K562 (cell line): ENCODE measurements around the gene ALKBH7. TPM values are rescaled to one million over a fixed set of nuclear protein-coding genes. Genes with fewer than 3 reads are reported as not detected.

Experiments used
- ATF1 ChIP-seq, 2 experiments: fragments of 450-650 bp in 1 of 2; IDR thresholded peaks; 2 replicates each; pipeline ENCODE4 v1.6.1; 2016; ENCODE audit warnings: missing compliant biosample characterization in 1 of 2, missing genetic modification characterization in 1 of 2
- ATF7 ChIP-seq: fragments of 450-650 bp; IDR thresholded peaks from 2 replicates; pipeline ENCODE4 v1.7.1; 2014; ENCODE audit warnings: mild to moderate bottlenecking, moderate library complexity
- CHD2 ChIP-seq: IDR thresholded peaks from 2 replicates; pipeline ENCODE4 v1.6.1; 2011; ENCODE audit warnings: low read depth, low read length
- ESRRA ChIP-seq: fragments of 450-650 bp; IDR thresholded peaks from 2 replicates; pipeline ENCODE4 v1.6.1; 2014; ENCODE audit warnings: low read depth, mild to moderate bottlenecking, moderate library complexity, borderline replicate concordance
- FUS ChIP-seq: fragments of 200-400 bp; formaldehyde crosslinking; optimal IDR thresholded peaks from 2 replicates; pipeline ENCODE3; 2017; ENCODE audit warnings: low read depth, low read length
- GTF2A2 ChIP-seq: IDR thresholded peaks from 2 replicates; pipeline ENCODE4 v1.6.1; 2016; ENCODE audit warnings: mild to moderate bottlenecking, missing genetic modification characterization, missing compliant biosample characterization
- KDM2B ChIP-seq: fragments of 250-450 bp; sonication (Bioruptor Pico); IDR thresholded peaks from 2 replicates; pipeline ENCODE4 v1.8.0; 2021; ENCODE audit warnings: mild to moderate bottlenecking, moderate library complexity
- KDM5B ChIP-seq: fragments of 200-600 bp; sonication (generic); IDR thresholded peaks from 2 replicates; pipeline ENCODE4 v1.6.1; 2012; ENCODE audit warnings: low read depth, mild to moderate bottlenecking, moderate library complexity, low read length, control low read depth, inconsistent platforms; ENCODE audit not compliant: insufficient replicate concordance
- L3MBTL2 ChIP-seq: fragments of 450-650 bp; IDR thresholded peaks from 2 replicates; pipeline ENCODE4 v1.6.1; 2016; ENCODE audit warnings: mild to moderate bottlenecking, moderate library complexity
- LEF1 ChIP-seq: fragments of 450-650 bp; IDR thresholded peaks from 2 replicates; pipeline ENCODE4 v1.6.1; 2016; ENCODE audit warnings: mild to moderate bottlenecking
- MAZ ChIP-seq, 2 experiments: fragments of 450-650 bp in 1 of 2; sonication (generic) in 1 of 2; formaldehyde crosslinking; IDR thresholded peaks in 1 of 2; conservative IDR thresholded peaks in 1 of 2; 2 replicates each; pipeline versions ENCODE4 v1.4.0 to v1.5.0; 2020; ENCODE audit warnings: mild to moderate bottlenecking in 1 of 2, missing genetic modification reagents in 1 of 2
- MBD2 ChIP-seq: sonication (generic); IDR thresholded peaks from 2 replicates; pipeline ENCODE4 v1.6.1; 2016; ENCODE audit warnings: low read depth, borderline replicate concordance
- NBN ChIP-seq: fragments of 450-650 bp; IDR thresholded peaks from 2 replicates; pipeline ENCODE4 v1.6.1; 2016; ENCODE audit warnings: low read depth, mild to moderate bottlenecking
- PHF21A ChIP-seq: fragments of 450-650 bp; IDR thresholded peaks from 2 replicates; pipeline ENCODE4 v1.6.1; 2017; ENCODE audit warnings: low read depth, borderline replicate concordance
- POLR2H ChIP-seq: IDR thresholded peaks from 2 replicates; pipeline ENCODE4 v1.6.1; 2016; ENCODE audit warnings: missing genetic modification characterization, low read depth, mild to moderate bottlenecking, control low read depth, missing compliant biosample characterization, moderate library complexity
- RHOXF2B ChIP-seq: fragments of 250-450 bp; sonication (Bioruptor Pico); conservative IDR thresholded peaks from 2 replicates; pipeline ENCODE4 v1.5.1; 2021
- SNRNP70 ChIP-seq: fragments of 200-400 bp; formaldehyde crosslinking; optimal IDR thresholded peaks from 2 replicates; pipeline ENCODE3; 2017; ENCODE audit warnings: low read depth, low read length
- TBP ChIP-seq: optimal IDR thresholded peaks from 2 replicates; pipeline ENCODE3; 2011; ENCODE audit warnings: low read depth, low read length, improper control_type of control experiment
- ZKSCAN3 ChIP-seq: fragments of 250-450 bp; sonication (Bioruptor Pico); IDR thresholded peaks from 2 replicates; pipeline ENCODE4 v1.4.0; 2020
- ZNF217 ChIP-seq: sonication (generic); formaldehyde crosslinking; IDR thresholded peaks from 2 replicates; pipeline ENCODE4 v1.8.0; 2022; ENCODE audit warnings: mild to moderate bottlenecking, missing genetic modification reagents
- ZNF232 ChIP-seq: sonication (generic); formaldehyde crosslinking; IDR thresholded peaks from 2 replicates; pipeline ENCODE4 v1.8.0; 2022; ENCODE audit warnings: mild to moderate bottlenecking, missing genetic modification reagents
- ZNF347 ChIP-seq: fragments of 450-650 bp; formaldehyde crosslinking; IDR thresholded peaks from 2 replicates; pipeline ENCODE4 v1.4.0; 2020; ENCODE audit warnings: low read depth, mild to moderate bottlenecking, moderate library complexity
- ZNF408 ChIP-seq: fragments of 250-450 bp; sonication (Bioruptor Pico); IDR thresholded peaks from 2 replicates; pipeline ENCODE4 v1.4.0; 2020; ENCODE audit warnings: low read depth, mild to moderate bottlenecking, moderate library complexity
- ZNF75A ChIP-seq: fragments of 450-650 bp; formaldehyde crosslinking; IDR thresholded peaks from 2 replicates; pipeline ENCODE4 v1.4.0; 2020; ENCODE audit warnings: mild to moderate bottlenecking
- polyA plus RNA-seq, 8 experiments: library from polyadenylated mRNA; depleted of rRNA in 4 of 8; stranded (reverse) in 5 of 8; unstranded in 3 of 8; fragments of >200 nt; fragmentation: Nextera tagmentation in 2 of 8; fragmentation: Illumina TruSeq in 1 of 8; extraction: Ambion mirVana in 2 of 8; extraction: Trizol in 1 of 8; gene quantifications; 2 replicates each; pipeline versions ENCODE4 v1.2.1 to v1.2.3, GENCODE V29; 2011 to 2014; ENCODE audit warnings: inconsistent platforms in 1 of 8, missing spikeins in 1 of 8
- total RNA-seq, 7 experiments: library from RNA; depleted of rRNA in 6 of 7; stranded (reverse); fragments of >200 nt in 6 of 7; fragmentation: Illumina TruSeq in 2 of 7; extraction: Trizol in 2 of 7; gene quantifications; 2 replicates each; pipeline versions ENCODE4 v1.2.1 to v1.2.3, GENCODE V29; 2011 to 2021; ENCODE audit warnings: low replicate concordance in 1 of 7
- TF ChIP-seq, protein P1 (sequence below), 2 experiments: fragments of 450-650 bp; IDR thresholded peaks; 2 replicates each; pipeline ENCODE4 v1.6.1; 2016
- TF ChIP-seq, protein P2 (sequence below): fragments of 450-650 bp; conservative IDR thresholded peaks from 2 replicates; pipeline ENCODE4 v1.6.1; 2016; ENCODE audit warnings: missing genetic modification characterization, low read depth, mild to moderate bottlenecking, control low read depth, missing compliant biosample characterization
- TF ChIP-seq, protein P3 (sequence below): fragments of 450-650 bp; formaldehyde crosslinking; IDR thresholded peaks from 2 replicates; pipeline ENCODE4 v1.4.0; 2020; ENCODE audit warnings: mild to moderate bottlenecking, moderate library complexity

ALKBH7 gene
- total and polyA plus RNA-seq, 9 of the 15 experiments (the other 6 are each of a cell fraction or from before 2014, with no cell fraction given) = 0.69 to 94.8 (median 17.6) TPM

DNA sequence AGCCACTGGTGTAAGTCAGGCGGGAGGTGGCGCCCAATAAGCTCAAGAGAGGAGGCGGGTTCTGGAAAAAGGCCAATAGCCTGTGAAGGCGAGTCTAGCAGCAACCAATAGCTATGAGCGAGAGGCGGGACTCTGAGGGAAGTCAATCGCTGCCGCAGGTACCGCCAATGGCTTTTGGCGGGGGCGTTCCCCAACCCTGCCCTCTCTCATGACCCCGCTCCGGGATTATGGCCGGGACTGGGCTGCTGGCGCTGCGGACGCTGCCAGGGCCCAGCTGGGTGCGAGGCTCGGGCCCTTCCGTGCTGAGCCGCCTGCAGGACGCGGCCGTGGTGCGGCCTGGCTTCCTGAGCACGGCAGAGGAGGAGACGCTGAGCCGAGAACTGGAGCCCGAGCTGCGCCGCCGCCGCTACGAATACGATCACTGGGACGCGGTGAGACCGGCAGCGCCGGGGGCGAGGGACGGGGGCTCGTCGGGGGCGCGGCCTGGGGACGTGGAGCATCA lies at the start of gene ALKBH7 (continued):
- peak; percentile 88; the same call in 1 of the 2 replicates for TF ChIP-seq LEF1
- TF ChIP-seq CHD2 = peak; percentile 95
- peak; percentile 51 for TF ChIP-seq L3MBTL2
- peak; percentile 25; the same call in 1 of the 2 replicates for TF ChIP-seq NBN
- 0 out of 2 replicates have a peak, but pooled peaks have one; percentile 2 for TF ChIP-seq POLR2H
- TF ChIP-seq ZNF232 (CRISPR knock-in tag) = no peak
- TF ChIP-seq ZKSCAN3 (CRISPR knock-in tag) = no peak
- TF ChIP-seq, protein P1, sequence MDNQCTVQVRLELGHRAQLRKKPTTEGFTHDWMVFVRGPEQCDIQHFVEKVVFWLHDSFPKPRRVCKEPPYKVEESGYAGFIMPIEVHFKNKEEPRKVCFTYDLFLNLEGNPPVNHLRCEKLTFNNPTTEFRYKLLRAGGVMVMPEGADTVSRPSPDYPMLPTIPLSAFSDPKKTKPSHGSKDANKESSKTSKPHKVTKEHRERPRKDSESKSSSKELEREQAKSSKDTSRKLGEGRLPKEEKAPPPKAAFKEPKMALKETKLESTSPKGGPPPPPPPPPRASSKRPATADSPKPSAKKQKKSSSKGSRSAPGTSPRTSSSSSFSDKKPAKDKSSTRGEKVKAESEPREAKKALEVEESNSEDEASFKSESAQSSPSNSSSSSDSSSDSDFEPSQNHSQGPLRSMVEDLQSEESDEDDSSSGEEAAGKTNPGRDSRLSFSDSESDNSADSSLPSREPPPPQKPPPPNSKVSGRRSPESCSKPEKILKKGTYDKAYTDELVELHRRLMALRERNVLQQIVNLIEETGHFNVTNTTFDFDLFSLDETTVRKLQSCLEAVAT (IDR thresholded peaks at IDR 0.05) = peak; percentile 23 to 99; a peak in 3 of 4 replicates
- TF ChIP-seq ATF1 (CRISPR knock-in tag; IDR thresholded peaks at IDR 0.05) = no peak
- peak; percentile 89 for TF ChIP-seq ATF1 (tag; IDR thresholded peaks at IDR 0.05)
- TF ChIP-seq ZNF347 (CRISPR knock-in tag) = no peak
- TF ChIP-seq, protein P2, sequence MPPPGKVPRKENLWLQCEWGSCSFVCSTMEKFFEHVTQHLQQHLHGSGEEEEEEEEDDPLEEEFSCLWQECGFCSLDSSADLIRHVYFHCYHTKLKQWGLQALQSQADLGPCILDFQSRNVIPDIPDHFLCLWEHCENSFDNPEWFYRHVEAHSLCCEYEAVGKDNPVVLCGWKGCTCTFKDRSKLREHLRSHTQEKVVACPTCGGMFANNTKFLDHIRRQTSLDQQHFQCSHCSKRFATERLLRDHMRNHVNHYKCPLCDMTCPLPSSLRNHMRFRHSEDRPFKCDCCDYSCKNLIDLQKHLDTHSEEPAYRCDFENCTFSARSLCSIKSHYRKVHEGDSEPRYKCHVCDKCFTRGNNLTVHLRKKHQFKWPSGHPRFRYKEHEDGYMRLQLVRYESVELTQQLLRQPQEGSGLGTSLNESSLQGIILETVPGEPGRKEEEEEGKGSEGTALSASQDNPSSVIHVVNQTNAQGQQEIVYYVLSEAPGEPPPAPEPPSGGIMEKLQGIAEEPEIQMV (tag) = peak; percentile 67
- TF ChIP-seq ZNF75A = no peak
- TF ChIP-seq, protein P3, sequence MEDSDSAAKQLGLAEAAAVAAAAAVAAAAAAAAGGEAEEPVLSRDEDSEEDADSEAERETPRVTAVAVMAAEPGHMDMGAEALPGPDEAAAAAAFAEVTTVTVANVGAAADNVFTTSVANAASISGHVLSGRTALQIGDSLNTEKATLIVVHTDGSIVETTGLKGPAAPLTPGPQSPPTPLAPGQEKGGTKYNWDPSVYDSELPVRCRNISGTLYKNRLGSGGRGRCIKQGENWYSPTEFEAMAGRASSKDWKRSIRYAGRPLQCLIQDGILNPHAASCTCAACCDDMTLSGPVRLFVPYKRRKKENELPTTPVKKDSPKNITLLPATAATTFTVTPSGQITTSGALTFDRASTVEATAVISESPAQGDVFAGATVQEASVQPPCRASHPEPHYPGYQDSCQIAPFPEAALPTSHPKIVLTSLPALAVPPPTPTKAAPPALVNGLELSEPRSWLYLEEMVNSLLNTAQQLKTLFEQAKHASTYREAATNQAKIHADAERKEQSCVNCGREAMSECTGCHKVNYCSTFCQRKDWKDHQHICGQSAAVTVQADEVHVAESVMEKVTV (CRISPR knock-in tag) = no peak
- TF ChIP-seq SNRNP70 = no peak
- TF ChIP-seq GTF2A2 (tag) = no peak
- TF ChIP-seq PHF21A = 0 out of 2 replicates have a peak, but pooled peaks have one; percentile 37
- TF ChIP-seq MAZ (CRISPR knock-in tag; conservative IDR thresholded peaks at IDR 0.05 in 1 of 2, IDR thresholded peaks at IDR 0.05 in 1 of 2) = peak in 1 of 2 experiments; percentile 75; a peak in 3 of 4 replicates
- TF ChIP-seq ZNF408 (CRISPR knock-in tag) = no peak
- TF ChIP-seq KDM5B = peak; percentile 71
- 0 out of 2 replicates have a peak, but pooled peaks have one; percentile 58 for TF ChIP-seq KDM2B (CRISPR knock-in tag)
- TF ChIP-seq ESRRA = peak; percentile 7; the same call in 1 of the 2 replicates
- TF ChIP-seq FUS = peak; percentile 51
- peak; percentile 81; the same call in 1 of the 2 replicates for TF ChIP-seq ATF7
- TF ChIP-seq TBP = peak; percentile 41
- TF ChIP-seq ZNF217 (CRISPR knock-in tag) = no peak
- TF ChIP-seq RHOXF2B = 0 out of 2 replicates have a peak, but pooled peaks have one; percentile 15
- peak; percentile 100 for TF ChIP-seq MBD2
